ENCODE results near the gene B3GALT6.

B3GALT6 gene

DNA sequence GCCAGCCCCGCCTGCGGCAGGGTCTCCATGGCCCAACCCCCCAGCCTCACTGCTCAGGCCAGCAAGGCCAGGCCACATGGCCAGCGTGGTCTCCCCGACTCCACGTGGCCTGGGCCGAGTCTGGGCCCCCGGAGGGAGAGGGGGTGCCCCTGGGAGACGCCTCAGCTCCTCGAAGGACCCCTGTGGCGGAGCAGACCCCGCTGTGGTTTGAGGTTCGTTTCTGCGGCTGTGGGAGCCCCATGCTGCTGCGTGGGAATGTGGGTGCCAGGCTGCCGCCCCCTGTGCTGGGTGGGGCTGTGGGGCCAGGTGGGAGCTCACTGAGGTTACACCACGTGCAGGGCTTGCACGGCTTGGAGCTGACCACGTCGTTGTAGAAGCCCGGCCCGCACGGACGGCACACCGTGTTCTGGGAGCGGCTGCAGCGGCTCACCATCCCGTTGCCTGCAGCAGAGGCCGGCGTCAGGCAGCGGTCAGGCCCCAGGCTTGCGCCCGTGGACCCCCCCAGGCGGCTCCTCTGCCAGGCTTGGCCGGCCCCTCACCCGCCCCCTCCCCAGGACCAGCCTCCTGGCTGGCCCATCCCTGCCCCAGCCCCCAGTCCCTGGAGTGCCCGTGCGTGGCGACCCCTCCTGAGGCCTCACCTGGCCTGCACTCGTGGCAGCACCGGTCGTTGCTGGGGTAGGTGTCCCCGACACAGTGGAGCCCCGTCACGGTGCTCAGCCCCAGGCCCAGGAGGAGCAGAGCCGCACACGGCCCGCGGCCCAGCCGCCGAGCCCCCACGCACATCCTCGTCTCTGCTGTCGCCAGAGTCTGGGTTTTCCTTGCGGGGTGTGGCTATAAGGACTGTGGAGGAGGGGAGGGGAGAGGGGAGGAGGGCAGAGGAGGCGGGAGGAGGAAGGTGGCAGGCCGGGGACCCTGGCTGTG, 18.4 kb upstream of the B3GALT6 start, which contains the start of gene TNFRSF4:
TSS of gene TNFRSF4 (minus strand) at position 809 of the 921 bp plus-strand sequence. CDS start at position 783, 26 bp downstream.
- peak; percentile 34 for DNase-seq
- in situ Hi-C loops (cut with MboI; ENCODE audit: low pct_unique_long_range_greater_than_20kb, low sequenced_read_pairs), result no loop called here

DNA sequence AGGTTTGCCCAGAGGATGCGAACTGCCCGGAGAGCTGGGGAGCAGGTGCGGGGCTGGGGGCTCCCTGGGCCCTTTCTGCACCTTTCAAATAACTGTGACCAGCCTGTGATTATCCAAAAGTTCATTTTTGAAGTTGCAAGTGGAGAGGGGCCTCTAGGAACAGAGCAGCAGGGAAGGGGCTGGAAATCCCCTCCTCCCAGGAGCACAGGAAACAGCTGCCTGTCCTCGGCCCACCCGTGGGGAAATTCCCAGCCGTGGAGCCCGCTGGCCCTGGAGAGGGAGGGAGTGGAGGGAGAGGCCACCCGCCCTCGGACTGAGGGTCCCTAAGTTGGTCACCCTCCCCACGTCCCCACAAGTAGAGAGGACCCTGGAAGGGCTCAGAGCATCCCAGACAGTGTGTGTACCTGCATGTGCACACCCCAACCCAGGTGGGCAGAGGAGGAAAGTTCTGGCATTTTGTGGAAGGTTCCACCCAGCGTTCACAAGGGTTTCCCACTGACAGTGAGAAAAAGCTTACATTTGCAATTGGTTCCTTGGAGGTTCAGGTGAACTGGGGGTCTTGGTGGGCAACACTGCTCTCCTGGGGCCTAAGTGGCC, 16.9 kb upstream of the B3GALT6 start:
- in situ Hi-C loops (cut with MboI; ENCODE audit: low pct_unique_long_range_greater_than_20kb, low sequenced_read_pairs), result no loop called here
- no peak for DNase-seq

DNA sequence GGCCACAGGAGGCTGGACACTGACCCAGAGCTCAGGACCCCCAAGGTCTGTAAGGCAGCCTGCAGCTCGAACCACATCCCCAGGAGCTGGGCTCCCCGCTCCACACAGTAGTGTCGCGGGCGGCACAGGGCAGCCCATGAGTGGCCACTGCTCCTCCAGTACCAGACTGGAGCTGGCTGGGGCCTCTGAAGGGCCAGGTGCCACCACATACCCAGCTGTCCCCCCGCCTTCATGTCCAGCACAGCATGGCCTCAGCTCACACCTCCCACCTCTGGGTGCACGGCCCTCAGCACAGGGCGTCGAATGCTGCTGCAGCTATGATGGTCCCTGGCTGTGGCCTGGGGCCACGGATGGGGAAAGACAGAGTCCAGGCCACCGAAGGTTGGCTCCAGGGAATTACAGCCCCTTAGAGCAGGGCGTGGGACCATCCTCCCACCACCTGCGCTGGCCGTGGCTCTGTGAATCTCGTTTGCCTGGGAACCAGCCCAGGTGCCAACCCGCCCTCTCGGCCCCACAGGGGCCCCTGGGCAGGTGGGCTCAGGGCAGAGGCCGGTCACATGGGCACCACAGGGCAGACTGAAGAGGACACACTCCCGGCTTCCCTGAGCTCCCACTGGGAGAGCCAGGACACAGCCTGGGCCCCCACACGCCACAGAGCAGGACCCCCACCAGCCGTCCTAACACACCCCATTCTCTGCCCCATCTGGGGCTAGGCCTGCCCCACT, 16.0 kb upstream of the B3GALT6 start:
- no peak for DNase-seq
- in situ Hi-C loops (cut with MboI; ENCODE audit: low pct_unique_long_range_greater_than_20kb, low sequenced_read_pairs), result no loop called here

DNA sequence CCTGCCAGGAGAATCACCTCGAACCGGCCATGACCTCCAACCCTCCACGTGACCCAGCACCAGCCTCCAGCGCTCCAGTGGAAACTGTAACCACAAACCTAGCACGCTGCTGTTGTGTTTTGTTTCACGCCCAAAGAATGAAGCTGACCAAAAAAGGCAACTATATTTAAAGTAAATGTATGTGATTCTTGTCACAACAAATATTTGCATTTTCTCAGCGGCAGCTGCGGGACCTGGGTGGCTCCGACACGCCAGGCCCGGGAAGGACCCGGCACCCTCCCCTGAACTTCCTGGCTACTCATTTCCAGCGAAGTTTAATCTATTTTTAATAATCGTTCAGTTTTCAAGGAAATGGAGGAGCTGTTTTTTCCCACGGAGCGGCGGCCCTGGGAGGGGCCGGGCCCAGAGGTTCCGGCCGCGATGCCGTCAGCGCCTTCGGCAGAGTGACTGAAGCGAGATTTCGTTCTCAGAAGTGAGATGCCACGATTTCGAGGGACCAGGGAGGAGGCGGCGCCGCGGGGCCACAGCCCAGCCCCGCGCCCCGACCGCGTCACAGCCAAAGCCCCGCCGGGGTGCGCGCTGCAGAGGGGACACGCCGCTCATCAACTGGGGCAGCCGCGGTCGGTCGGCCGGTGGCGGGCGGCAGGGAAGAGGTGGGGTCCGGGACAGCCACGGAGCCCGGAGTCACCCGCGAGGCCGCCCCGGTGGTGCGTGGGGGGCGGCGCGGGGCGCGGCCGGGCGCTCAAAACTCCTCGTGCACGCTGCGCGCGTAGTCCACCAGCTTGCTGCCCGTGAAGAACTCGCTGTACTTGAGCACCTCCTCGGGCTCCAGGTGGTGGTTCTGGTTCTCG, 15.0 kb upstream of the B3GALT6 start:
- no peak for DNase-seq
- in situ Hi-C loops (cut with MboI; ENCODE audit: low pct_unique_long_range_greater_than_20kb, low sequenced_read_pairs), result no loop called here

DNA sequence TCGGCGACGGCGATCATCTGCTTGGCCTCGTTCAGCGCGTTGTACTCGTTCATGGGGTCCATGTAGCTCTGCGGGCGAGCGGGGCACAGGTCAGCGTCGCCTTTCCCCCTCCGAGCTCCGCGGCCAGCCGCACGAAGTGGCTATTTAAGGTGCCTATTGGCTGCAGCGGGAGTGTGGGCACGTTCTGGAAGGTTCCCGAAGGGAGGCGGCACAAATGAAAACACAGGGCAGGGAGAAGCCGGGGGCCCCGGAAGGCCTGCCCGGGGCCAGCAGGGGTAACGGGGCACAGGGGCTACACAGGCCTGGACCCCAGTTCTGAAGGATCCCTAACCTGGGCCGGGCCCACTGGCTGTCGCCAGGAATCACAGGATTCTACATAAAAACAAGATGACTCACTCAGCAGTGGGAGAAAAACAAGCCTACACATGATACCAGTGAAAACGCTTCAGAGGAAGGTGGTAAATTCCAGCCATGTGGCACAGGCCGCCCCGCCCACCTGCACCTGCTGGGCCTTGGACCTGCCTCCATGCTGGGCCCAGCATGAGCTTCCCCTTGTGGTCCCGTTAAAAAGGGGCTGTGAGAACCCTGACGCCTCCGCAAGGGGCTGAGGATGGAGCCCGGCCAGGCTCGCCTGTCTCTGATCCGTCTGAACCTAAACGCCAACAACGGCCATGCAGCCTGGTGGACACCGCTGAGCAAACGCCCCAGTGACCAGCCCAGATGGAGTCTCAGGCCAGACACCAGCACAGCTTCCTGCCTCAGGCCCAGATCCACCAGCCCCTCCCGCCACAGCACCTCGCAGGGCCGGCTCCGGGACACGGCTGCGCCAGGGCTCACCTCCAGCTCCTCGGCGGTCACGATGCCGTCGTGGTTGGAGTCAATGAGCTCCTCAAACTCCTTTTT, 14.2 kb upstream of the B3GALT6 start:
- DNase-seq, result no peak
- in situ Hi-C loops (cut with MboI; ENCODE audit: low pct_unique_long_range_greater_than_20kb, low sequenced_read_pairs), result no loop called here

DNA sequence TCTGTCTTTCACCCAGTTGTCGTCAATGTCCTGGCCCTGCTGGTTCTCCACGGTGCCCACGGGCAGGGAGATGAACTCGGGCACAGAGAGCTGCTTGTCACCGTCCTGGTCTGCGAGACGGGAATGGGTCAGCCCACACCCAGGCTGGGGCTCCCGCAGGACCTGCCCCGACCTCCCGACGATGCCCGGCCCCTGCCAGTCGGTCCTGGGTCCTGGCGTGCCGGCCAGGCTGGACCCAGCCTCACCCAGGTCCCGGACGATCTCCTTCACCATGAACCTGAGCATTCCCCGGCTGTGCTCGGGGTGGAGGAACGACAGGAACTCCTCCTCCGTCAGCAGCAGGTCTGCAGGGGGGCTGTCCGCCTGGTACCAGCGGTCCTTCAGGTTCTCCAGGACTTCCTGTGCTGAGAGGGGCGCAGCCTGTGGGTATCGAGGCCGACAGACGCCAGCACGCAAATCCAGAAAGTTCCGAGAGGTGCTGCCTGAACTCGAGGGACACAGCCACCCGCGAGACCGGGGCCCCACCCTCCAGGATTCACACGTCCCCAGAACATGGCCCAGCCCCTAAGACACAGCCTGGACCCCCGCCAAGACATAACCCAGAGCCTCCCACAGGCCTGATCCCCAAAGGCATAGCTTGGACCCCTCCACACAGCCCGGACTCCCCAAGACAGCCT, 13.4 kb upstream of the B3GALT6 start:
- no peak for DNase-seq
- in situ Hi-C loops (cut with MboI; ENCODE audit: low pct_unique_long_range_greater_than_20kb, low sequenced_read_pairs), result no loop called here

DNA sequence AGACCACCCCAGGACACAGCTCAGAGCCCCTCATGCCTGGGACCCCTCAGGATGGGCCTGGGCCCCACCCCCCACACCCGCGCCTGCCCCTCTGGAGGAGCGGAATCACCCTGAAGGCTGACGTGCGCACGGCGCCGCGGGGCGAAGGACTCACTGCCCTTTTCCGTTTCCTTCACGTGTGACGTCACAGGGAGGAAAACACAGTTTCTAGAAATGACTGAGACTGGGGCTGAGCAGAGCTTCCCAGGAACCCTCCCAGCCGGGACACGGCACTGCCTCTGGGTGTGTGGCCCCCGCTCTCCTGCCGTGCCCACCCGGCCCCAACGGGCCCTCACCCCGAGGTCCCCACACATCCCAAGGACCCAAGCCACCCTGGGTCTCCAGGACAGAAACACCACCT, 12.7 kb upstream of the B3GALT6 start:
- in situ Hi-C loops (cut with MboI; ENCODE audit: low pct_unique_long_range_greater_than_20kb, low sequenced_read_pairs), result no loop called here
- no peak for DNase-seq

DNA sequence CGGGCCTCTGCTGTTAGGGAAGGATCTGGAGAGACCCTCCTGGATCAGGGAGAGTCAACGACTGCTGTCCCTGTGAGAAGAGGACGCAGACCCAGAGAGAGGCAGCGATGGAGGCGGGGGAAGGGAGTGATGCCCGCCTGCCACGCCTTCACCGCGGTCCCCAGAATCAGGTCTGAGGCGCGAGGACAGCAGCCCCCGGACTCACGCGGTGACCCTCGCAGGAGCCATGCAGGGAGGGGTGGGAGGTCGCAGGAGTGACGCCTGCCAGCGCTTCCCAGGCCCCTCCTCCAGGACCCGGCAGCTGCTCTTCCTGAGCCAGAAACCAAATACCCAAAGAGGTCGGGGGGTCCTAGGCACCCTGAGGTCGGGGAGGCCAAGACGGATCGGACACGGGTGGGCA, 11.8 kb upstream of the B3GALT6 start:
- in situ Hi-C loops (cut with MboI; ENCODE audit: low pct_unique_long_range_greater_than_20kb, low sequenced_read_pairs), result no loop called here
- no peak for DNase-seq

DNA sequence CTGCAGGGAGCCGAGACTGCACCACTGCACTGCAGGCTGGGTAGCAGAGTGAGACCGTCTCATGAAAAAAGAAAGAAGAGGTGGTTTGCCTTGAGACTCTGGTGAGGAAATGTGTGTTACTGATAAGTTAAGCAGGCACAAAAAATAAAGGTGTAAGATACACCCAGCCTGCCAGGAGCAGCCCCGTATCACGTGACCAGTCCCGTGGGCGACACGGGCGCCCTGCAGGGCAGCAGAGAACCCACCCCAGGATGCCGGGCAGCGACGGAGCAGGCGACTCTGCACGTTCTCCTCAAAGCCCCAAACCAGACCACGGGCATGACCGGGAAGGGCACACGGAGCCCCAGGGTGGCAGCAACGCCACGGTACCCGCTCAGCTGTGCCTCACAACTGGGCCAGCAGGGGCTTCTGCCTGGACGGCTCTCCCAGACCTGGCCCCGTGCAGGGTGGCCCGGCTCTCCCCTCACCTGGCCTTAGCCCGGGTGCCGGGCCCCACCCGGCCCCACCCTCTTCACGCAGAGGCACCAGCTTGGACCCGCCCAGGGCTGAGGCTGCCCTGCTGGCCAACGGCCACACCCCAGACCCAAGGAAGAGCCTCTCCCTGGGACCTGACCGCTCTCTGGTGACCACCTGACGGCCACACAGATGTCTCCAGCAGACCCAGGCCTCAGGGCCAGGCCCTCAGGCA, 10.0 kb upstream of the B3GALT6 start:
- in situ Hi-C loops (cut with MboI; ENCODE audit: low pct_unique_long_range_greater_than_20kb, low sequenced_read_pairs), result no loop called here
- no peak for DNase-seq

DNA sequence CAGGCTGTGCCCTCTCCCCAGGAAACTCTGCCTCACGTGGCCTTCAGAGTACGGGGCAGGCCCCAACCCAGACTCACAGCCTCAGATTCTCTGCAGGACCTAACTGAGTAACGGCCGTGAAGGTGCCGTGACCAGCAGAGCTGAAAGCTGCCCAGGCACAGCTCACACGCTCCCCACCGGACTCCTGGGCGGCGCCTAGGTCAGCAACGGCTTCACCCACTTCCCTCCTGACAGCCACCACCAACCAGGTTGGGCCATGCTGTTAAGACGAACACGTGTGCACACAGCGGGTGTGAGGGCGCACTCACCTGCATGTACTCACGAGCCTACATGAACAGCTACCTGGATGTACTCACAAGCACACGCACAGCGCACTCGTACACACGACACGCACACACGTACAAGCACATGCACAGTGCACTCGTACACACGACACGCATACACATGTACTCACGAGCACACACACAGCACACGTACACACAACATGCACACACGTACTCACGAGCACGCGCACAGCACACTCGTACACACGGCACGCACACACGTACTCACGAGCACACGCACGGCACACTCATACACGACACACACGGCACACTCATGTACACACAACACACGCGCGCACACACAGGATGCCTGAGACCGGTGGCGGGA, 9.3 kb upstream of the B3GALT6 start:
- in situ Hi-C loops (cut with MboI; ENCODE audit: low pct_unique_long_range_greater_than_20kb, low sequenced_read_pairs), result no loop called here

DNA sequence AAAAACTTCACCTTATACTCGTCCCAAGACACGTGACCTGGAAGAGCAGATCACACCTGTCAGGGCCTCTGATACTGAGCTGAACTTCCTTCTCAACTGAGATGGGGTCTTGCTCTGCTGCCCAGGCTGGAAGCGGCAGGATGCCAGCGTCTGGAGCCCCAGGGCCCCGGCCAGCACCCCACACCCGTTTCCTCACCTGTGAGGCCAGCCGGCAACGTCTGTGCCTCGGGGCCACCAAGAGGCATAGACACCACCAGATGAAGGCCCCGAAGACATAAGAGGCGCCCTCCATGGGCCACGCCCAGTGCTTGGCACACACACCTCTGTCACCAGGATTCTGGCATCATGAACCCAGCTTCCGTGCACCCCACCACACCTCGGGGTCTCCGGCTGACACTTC, 8.7 kb upstream of the B3GALT6 start:
- in situ Hi-C loops (cut with MboI; ENCODE audit: low pct_unique_long_range_greater_than_20kb, low sequenced_read_pairs), result no loop called here
- no peak for DNase-seq

More for the DNA sequence above, 9.3 kb upstream of the B3GALT6 start:
- DNase-seq, result no peak

DNA sequence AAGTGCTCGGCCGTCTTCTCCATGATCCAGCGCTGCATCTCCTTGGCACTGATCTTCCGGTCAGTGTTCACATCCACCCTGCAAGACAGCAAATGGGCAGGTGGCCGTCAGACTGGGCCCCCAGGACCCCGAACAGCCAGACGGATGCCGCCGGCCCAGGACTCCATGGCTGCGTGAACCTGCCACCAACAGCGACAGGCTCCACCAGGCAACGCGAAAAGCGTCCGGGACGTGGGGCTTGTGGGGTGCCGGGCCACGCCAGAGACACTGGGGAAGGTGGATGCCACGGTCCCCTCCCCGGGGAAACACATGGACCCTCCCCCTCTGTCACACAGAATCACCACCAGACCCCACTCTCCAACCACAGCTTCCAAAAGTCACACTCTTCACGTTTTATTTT, 8.1 kb upstream of the B3GALT6 start:
- no peak for DNase-seq
- in situ Hi-C loops (cut with MboI; ENCODE audit: low pct_unique_long_range_greater_than_20kb, low sequenced_read_pairs), result no loop called here

DNA sequence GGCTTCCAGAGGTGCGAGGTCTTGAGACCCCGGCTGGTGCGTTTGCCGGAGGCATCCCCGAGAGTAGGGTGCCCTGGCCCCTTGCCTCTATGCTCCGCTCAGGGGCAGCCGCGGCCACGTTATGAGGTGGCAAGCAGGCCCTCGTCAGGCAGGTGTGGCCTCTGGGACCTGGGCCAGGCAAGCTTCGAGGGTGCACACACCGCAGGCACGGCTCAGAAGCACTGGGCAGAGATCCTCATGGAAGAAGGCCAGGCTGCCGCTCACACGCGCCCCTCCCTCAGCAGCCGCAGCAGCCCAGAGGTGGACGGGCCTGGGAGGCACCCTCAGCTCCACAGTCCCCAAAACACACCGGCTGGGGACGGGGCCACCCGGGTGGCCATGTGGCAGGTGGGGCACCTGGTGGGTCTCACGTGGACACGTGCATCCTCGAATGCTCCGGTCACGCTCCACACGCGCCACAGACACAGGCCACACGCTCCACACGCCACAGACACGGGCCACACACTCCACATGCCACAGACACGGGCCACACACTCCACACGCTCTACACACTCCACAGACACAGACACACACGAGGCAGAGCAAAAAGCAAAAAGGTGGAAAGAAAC, 6.7 kb upstream of the B3GALT6 start:
- no peak for DNase-seq
- in situ Hi-C loops (cut with MboI; ENCODE audit: low pct_unique_long_range_greater_than_20kb, low sequenced_read_pairs), result loop anchor here (25.0 kb wide), 1 partner anchor 88 kb away; no protein-coding TSS in a partner anchor

DNA sequence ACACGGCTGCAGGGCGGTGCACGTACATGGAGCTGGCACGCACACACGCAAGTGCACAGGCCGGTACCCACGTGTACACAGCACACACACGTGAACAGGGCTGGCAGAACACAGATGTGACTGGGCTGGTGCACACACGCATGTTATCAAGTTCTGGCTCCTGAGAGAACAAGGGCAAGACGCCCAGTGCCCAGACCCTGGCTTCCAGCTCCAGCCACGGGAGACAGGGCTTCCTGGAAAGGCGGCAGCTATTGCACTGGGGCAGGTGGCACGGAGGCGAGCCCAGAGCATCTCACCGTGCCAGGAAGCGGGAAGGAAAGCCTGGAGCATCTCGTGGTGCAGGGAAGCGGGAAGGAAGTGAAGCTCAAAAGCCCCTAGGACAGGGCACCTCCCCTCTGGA, 6.1 kb upstream of the B3GALT6 start:
- in situ Hi-C loops (cut with MboI; ENCODE audit: low pct_unique_long_range_greater_than_20kb, low sequenced_read_pairs), result loop anchor here (25.0 kb wide), 1 partner anchor 89 kb away; no protein-coding TSS in a partner anchor
- DNase-seq, result no peak

DNA sequence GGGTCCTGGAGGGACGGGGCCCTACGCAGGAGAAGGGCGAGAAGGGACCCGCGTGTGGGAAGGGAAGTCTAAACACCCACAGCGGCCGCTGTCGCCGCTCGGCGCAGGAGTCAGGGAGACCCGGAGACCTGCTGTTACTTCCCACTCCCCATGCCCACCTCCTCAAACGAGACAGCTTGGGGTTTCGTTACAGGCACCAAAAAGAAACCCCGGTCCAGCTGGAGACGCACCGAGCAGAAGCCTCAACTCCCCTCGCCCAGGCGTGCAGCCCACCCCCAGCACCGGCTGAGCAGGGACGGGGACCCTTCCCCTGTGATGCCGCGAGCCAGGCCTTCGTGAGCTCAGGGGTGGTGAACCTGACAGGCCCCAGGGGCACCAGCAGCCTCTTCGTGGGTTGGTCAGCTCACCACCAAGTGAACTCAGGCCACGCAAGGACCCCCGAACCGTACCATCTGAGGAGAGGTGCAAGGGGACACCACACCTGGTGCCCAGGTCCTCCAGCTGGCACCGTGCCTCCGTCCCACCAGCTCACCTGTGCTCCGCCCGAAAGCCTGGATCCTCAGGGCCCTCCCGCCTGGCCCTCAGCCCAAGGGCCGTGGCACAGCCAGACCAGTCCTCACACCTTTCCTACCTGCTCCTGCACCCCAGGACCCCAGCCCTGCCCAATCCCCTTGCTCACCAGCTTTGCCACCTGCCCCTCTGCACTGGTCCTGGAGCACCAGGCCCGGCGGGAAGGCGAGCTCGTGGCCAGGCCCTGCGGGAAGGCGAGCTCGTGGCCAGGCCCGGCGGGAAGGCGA, 5.3 kb upstream of the B3GALT6 start:
- in situ Hi-C loops (cut with MboI; ENCODE audit: low pct_unique_long_range_greater_than_20kb, low sequenced_read_pairs), result loop anchor here (25.0 kb wide), 1 partner anchor 89 kb away; no protein-coding TSS in a partner anchor
- DNase-seq, result no peak

All from KBM-7 (cell line).